T-helper 2 cell treated with Interferon-gamma antibody and Interleukin-4, amounts not matched to agents 100 ng/mL and 5 ng/mL, for 36 hours (primary cell): Measurements from ENCODE around the gene TMEM260. TPM values are rescaled to one million over a fixed set of nuclear protein-coding genes. Genes with fewer than 3 reads are reported as not detected.
"Not testable (repeated sequence)": the region's sequence is repeated elsewhere in the genome, so short reads cannot be mapped to it uniquely, and the experiment has no call there.

Experiments
- intact Hi-C: fragments of 100-400 bp; cut with micrococcal nuclease; formaldehyde crosslinking; loops from one replicate; pipeline ENCODE4 v1.15.1; 2023
- total RNA-seq: library from RNA; stranded (reverse); gene quantifications from 2 replicates; pipeline ENCODE4 v1.2.3, GENCODE V29; 2022

Gene TMEM260
- total RNA-seq, 1 donor from 2014 or later, result 15.9 TPM

- intact Hi-C loops, result no loop called here
Measured at GRCh38 chr14:56666716-56667115, 87.1 kb downstream of the TMEM260 start.

GRCh38 chr14:56667290-56667689 is 87.7 kb downstream of the TMEM260 start:
- intact Hi-C loops, result not testable (repeated sequence)

DNA sequence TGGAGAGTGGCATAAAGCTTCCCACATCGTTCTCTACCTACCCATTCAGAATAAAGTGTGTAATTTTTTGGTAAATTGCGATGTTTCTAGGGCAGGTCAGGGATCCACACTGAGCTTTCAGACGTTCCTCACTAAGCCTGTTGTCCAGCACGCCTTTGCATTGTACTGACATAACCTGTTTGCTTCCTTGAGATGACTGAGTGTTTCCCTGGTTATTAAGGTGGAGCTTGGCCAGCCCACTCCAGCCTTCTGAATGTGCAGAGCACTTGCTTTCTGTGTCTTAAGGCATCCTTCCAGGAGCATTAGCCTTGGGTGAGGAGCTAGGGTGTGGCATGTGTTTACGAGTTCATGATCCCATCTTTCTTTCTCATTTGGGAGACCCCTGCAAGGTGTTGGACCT is 96.4 kb downstream of the TMEM260 start:
- intact Hi-C loops, result no loop called here

DNA sequence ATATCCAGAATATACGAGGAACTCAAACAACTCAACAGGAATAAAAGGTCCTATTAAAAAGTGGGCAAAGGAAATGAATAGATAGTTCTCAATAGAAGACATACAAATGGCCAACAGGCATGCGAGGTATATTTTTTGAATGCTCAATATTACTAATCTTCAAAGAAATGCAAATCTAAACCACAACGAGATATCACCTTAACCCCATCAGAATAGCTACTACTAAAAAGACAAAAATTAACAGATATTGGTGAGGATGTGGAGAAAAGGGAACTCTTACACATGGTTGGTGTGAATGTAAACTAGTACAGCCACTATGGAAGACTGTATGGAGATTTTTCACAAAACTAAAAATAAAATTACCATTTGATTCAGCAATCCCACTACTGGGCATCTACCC is 99.2 kb downstream of the TMEM260 start:
- intact Hi-C loops, result no loop called here

DNA sequence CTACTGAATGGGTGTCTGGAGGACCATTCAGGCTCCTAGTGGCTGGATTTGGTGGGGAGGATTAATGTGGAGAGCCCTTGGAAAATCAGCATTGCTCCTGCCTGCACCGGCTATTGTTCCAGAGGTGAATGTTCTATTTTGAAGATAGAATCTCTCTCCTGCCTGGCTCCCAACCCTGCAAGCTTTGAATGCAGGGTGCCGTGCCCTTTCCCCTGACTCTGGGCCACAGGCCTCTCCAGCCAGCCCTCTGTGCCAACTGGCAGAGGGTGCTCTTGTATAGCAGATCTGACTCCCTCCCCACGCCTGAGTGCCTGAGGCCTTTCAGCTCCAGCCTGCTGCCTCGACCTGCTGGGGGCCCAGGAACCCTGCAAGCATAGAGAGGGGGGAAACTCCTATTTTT is 106.8 kb downstream of the TMEM260 start:
- intact Hi-C loops, result no loop called here

DNA sequence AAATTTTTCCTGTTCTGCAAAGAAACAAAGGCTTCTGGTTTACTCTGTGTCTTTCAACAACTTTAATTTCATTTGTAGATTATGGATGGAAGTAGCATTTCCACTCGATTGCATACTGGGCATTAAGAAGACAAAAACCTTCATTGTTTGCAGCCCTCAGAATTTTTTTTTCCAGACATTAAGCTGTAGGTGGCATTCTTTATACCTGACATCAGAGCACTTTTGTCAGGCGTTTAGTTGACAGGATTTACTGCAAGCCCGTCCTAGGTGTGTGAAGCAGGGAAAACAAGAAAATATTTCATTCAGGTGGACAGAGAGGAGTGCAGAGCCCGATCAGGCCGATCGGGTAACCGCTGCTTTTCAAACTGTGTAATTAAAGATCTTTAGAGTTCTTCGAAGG is 107.5 kb downstream of the TMEM260 start:
- intact Hi-C loops, result no loop called here

- intact Hi-C loops, result no loop called here
Measured at GRCh38 chr14:56694609-56695008, 115.0 kb downstream of the TMEM260 start.

DNA sequence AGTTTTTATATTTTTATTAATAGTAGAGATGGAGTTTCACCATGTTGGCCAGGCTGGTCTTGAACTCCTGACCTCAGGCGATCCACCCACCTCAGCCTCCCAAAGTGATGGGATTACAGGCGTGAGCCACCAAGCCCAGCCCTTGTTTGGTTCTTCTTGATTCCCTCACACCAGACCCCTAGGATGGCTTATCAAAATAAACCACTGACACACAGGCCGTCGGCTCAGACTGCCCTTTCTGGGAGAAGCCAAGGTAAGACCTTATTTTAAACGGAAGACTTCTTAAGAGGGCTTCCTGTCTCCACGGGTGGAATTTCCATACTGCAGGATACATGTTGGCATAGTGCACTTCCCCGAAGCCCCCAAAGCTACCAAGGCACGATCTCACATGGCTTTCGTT is 115.6 kb downstream of the TMEM260 start:
- intact Hi-C loops, result not testable (repeated sequence)

Other genes with a start within 250 kb of the TMEM260 start
- gene OTX2, start 230.7 kb downstream of the TMEM260 start, total RNA-seq, result not detected in 2 replicates